ENCODE measurements around the gene ABCA7.
"Not testable (repeated sequence)": the region's sequence is repeated elsewhere in the genome, so short reads cannot be mapped to it uniquely, and the experiment has no call there.

The ABCA7 gene

GRCh38 chr19:1018393-1018792 is 21.5 kb upstream of the ABCA7 start:
- no peak for DNase-seq

GRCh38 chr19:1018932-1019615 is 20.8 kb upstream of the ABCA7 start:
- no peak for DNase-seq

GRCh38 chr19:1019616-1019961 is 20.3 kb upstream of the ABCA7 start:
- no peak for DNase-seq

GRCh38 chr19:1019980-1020867 is 19.7 kb upstream of the ABCA7 start:
- DNase-seq: peak; percentile 40

GRCh38 chr19:1020868-1021425 is 19.0 kb upstream of the ABCA7 start, which contains the start of gene TMEM259:
TSS of gene TMEM259 (minus strand) at chr19:1021123. CDS start at chr19:1020996, 127 bp downstream.
- DNase-seq: peak; percentile 99

- DNase-seq: not testable (repeated sequence)
Observed at GRCh38 chr19:1023883-1024188, 16.1 kb upstream of the ABCA7 start.

- not testable (repeated sequence) for DNase-seq
Observed at GRCh38 chr19:1025080-1025479, 14.8 kb upstream of the ABCA7 start.

GRCh38 chr19:1025960-1026782 is 13.7 kb upstream of the ABCA7 start, which contains the start of gene CNN2:
TSS of gene CNN2 (plus strand) at chr19:1026608. CDS start at chr19:1026662, 54 bp downstream.
- DNase-seq: peak; percentile 72

- DNase-seq: peak; percentile 51
Observed at GRCh38 chr19:1026783-1027649, 12.9 kb upstream of the ABCA7 start.

- DNase-seq: peak; percentile 60
Observed at GRCh38 chr19:1027650-1028061, 12.3 kb upstream of the ABCA7 start.

- DNase-seq: peak; percentile 85
Observed at GRCh38 chr19:1028062-1028926, 11.6 kb upstream of the ABCA7 start.

GRCh38 chr19:1032264-1032867 is 7.5 kb upstream of the ABCA7 start:
- no peak for DNase-seq

- no peak for DNase-seq
Observed at GRCh38 chr19:1035998-1036621, 3.8 kb upstream of the ABCA7 start.

- no peak for DNase-seq
Observed at GRCh38 chr19:1037621-1038064, 2.3 kb upstream of the ABCA7 start.

- DNase-seq: peak; percentile 46
Observed at GRCh38 chr19:1038978-1039645, 795 bp upstream of the ABCA7 start.

GRCh38 chr19:1040476-1041271 is 767 bp downstream of the ABCA7 start:
- peak; percentile 98 for DNase-seq

GRCh38 chr19:1041272-1041834 is 1.4 kb downstream of the ABCA7 start:
- peak; percentile 53 for DNase-seq

Measured in NCI-H69 (cell line).